Mucosa of rectum (tissue), 2 donors: ENCODE measurements around the gene NOG.
A peak's percentile ranks its signal among the peaks of the same experiment; 100 is the strongest.

Experiments used
- H3K27ac ChIP-seq, 2 donors: one replicate each; pipeline ENCODE4 v1.7.0; 2013; ENCODE audit warnings: inconsistent platforms in 2 of 2, low read depth in 2 of 2, low read length in 2 of 2
- H3K27me3 ChIP-seq, 2 donors: one replicate each; pipeline ENCODE4 v1.7.0; 2013; ENCODE audit warnings: low read length in 2 of 2; ENCODE audit not compliant: control insufficient read depth in 2 of 2, insufficient read depth in 2 of 2
- H3K36me3 ChIP-seq, 2 donors: one replicate each; pipeline ENCODE4 v1.7.0; 2013; ENCODE audit warnings: low read length in 2 of 2; ENCODE audit not compliant: control insufficient read depth in 2 of 2, insufficient read depth in 2 of 2
- H3K4me1 ChIP-seq, 2 donors: one replicate each; pipeline ENCODE4 v1.7.0; 2013; ENCODE audit warnings: low read length in 2 of 2, mild to moderate bottlenecking in 1 of 2; ENCODE audit not compliant: control insufficient read depth in 2 of 2, insufficient read depth in 2 of 2
- H3K4me3 ChIP-seq, 2 donors: one replicate each; pipeline ENCODE4 v1.7.0; 2013; ENCODE audit warnings: low read length in 2 of 2
- H3K9ac ChIP-seq, 2 donors: one replicate each; pipeline ENCODE4 v1.7.0; 2013; ENCODE audit warnings: low read length in 2 of 2, low read depth in 1 of 2, mild to moderate bottlenecking in 1 of 2
- H3K9me3 ChIP-seq, 2 donors: one replicate each; pipeline ENCODE4 v1.7.0; 2013; ENCODE audit warnings: low read length in 2 of 2; ENCODE audit not compliant: control insufficient read depth in 2 of 2
- donor health status: healthy.
- donor health status: Normal muscosa, but diverticular disease.

Gene NOG

DNA sequence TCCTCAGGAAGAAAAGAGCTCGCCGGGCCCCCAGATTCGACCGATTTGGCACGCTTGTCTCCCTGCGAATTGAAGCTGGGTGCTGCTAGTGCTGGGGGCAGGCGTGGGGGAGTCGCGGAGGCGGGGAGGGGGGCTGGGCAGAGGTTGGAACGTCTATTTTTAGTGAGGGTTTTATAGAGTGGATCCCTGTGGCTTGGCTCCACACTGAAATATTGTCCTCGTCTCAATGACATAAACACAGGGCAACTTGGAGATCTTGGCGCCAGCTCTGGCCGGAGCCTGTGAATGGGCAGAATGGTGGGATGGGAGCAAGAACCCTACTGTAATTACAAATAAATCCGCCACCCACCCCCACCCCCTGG, 15.7 kb upstream of the NOG start:
- Histone ChIP-seq H3K27me3 (peaks cover 7 to 8% of the 10 kb centered on the region in 2 donors), H3K4me3 (no peak overlapping the region), H3K27ac (no peak overlapping the region), H3K4me1 (peaks cover 0 to 3% of the 10 kb centered on the region in 2 donors), H3K36me3 (no peaks in the 10 kb centered on the region), H3K9me3 (no peaks in the 10 kb centered on the region), H3K9ac (no peak overlapping the region)

DNA sequence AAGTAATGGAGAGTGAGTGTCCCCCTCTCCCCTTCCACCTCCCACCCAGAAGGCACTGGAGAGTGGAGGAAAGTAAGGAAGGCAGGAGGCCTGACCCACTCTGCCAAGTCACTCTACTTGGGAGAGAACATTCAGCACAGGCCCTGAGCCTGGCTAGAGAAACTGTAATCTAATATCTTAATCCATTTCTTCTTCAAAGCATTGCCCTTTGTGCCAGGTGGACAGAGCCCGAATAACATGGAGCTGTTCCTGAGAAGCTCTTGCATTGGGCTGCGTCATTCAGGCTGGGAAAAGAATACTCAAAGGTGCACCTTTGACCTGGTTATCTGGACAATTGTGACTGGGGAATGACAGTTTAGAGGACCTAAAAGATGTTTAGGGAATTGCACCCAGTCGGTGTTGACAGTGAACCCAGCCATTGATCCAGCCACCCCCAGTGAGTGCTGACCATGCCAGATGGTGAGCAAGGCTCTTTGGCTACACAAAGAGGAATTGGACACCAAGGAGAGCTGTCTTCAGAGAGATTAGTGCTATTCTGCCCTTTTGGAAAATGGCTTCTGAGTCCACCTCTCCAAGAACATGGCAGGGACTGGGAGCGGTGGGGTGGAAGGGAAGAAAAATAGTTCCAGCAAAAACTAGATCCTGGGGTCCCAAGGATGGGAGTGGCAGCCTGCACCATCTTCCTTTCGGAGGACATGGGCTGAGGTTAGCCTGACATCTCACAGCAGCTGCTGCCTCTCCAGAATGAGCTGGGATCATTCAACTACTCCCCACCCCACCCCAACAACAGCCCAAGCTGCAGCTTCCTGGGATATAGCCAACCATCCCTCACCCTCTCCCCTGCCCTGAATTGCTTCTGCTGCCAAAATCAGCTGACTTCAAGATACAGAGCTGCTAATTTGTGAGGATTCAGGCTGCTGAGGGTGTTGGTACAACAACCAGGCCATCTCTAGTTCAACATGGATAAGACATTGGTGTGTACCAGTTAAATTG, 11.6 kb upstream of the NOG start:
- H3K27ac ChIP-seq: no peak overlapping the region
- H3K9me3 ChIP-seq: no peaks in the 10 kb centered on the region
- H3K4me3 ChIP-seq: no peak overlapping the region
- H3K9ac ChIP-seq: no peak overlapping the region
- H3K36me3 ChIP-seq: no peaks in the 10 kb centered on the region
- H3K27me3 ChIP-seq: peaks cover 5 to 8% of the 10 kb centered on the region in 2 donors
- H3K4me1 ChIP-seq: peaks cover 0 to 3% of the 10 kb centered on the region in 2 donors

GRCh38 chr17:56583772-56584171, 9.7 kb upstream of the NOG start:
- Histone ChIP-seq H3K4me1 (no peaks in the 10 kb centered on the region), H3K36me3 (no peaks in the 10 kb centered on the region), H3K9ac (no peak overlapping the region), H3K27ac (no peak overlapping the region), H3K27me3 (peaks cover 3 to 15% of the 10 kb centered on the region in 2 donors), H3K9me3 (no peaks in the 10 kb centered on the region), H3K4me3 (no peak overlapping the region)

GRCh38 chr17:56587298-56587697, 6.2 kb upstream of the NOG start:
- Histone ChIP-seq H3K4me1 (no peaks in the 10 kb centered on the region), H3K9me3 (no peaks in the 10 kb centered on the region), H3K27me3 (peaks cover 18 to 35% of the 10 kb centered on the region in 2 donors), H3K27ac (no peak overlapping the region), H3K9ac (no peak overlapping the region), H3K36me3 (no peaks in the 10 kb centered on the region), H3K4me3 (no peak overlapping the region)

GRCh38 chr17:56592487-56593085, 913 bp upstream of the NOG start:
- peaks cover 36 to 50% of the 10 kb centered on the region in 2 donors for H3K27me3 ChIP-seq
- peaks cover 9% of the 10 kb centered on the region in 2 donors for H3K4me1 ChIP-seq
- H3K9ac ChIP-seq: no peak overlapping the region
- no peaks in the 10 kb centered on the region for H3K9me3 ChIP-seq
- peak overlapping the region; percentile 47 to 65 for H3K4me3 ChIP-seq
- no peaks in the 10 kb centered on the region for H3K36me3 ChIP-seq
- H3K27ac ChIP-seq: no peak overlapping the region

- Histone ChIP-seq H3K9me3 (no peaks in the 10 kb centered on the region), H3K27ac (no peak overlapping the region), H3K4me1 (peaks cover 9 to 12% of the 10 kb centered on the region in 2 donors), H3K4me3 (peak overlapping the region; percentile 47 to 65), H3K9ac (no peak overlapping the region), H3K36me3 (no peaks in the 10 kb centered on the region), H3K27me3 (peaks cover 39 to 53% of the 10 kb centered on the region in 2 donors)
These were observed 333 bp upstream of the NOG start for GRCh38 chr17:56593086-56593645.

DNA sequence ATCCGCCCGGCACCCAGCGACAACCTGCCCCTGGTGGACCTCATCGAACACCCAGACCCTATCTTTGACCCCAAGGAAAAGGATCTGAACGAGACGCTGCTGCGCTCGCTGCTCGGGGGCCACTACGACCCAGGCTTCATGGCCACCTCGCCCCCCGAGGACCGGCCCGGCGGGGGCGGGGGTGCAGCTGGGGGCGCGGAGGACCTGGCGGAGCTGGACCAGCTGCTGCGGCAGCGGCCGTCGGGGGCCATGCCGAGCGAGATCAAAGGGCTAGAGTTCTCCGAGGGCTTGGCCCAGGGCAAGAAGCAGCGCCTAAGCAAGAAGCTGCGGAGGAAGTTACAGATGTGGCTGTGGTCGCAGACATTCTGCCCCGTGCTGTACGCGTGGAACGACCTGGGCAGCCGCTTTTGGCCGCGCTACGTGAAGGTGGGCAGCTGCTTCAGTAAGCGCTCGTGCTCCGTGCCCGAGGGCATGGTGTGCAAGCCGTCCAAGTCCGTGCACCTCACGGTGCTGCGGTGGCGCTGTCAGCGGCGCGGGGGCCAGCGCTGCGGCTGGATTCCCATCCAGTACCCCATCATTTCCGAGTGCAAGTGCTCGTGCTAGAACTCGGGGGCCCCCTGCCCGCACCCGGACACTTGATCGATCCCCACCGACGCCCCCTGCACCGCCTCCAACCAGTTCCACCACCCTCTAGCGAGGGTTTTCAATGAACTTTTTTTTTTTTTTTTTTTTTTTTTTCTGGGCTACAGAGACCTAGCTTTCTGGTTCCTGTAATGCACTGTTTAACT, 1.0 kb downstream of the NOG start:
- Histone ChIP-seq H3K9me3 (no peaks in the 10 kb centered on the region), H3K27me3 (peaks cover 39 to 57% of the 10 kb centered on the region in 2 donors), H3K9ac (no peak overlapping the region), H3K27ac (no peak overlapping the region), H3K4me3 (peak overlapping the region; percentile 33 to 41), H3K4me1 (peaks cover 9 to 12% of the 10 kb centered on the region in 2 donors), H3K36me3 (no peaks in the 10 kb centered on the region)

DNA sequence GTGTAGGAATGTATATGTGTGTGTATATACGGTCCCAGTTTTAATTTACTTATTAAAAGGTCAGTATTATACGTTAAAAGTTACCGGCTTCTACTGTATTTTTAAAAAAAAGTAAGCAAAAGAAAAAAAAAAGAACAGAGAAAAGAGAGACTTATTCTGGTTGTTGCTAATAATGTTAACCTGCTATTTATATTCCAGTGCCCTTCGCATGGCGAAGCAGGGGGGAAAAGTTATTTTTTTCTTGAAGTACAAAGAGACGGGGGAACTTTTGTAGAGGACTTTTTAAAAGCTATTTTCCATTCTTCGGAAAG, 1.6 kb downstream of the NOG start:
- Histone ChIP-seq H3K4me1 (peaks cover 9 to 12% of the 10 kb centered on the region in 2 donors), H3K27me3 (peaks cover 37 to 52% of the 10 kb centered on the region in 2 donors), H3K36me3 (no peaks in the 10 kb centered on the region), H3K9me3 (no peaks in the 10 kb centered on the region), H3K27ac (no peak overlapping the region), H3K4me3 (no peak overlapping the region), H3K9ac (no peak overlapping the region)

GRCh38 chr17:56595831-56596690, 2.6 kb downstream of the NOG start:
- H3K4me1 ChIP-seq: peaks cover 9 to 12% of the 10 kb centered on the region in 2 donors
- no peaks in the 10 kb centered on the region for H3K9me3 ChIP-seq
- peaks cover 37 to 49% of the 10 kb centered on the region in 2 donors for H3K27me3 ChIP-seq
- H3K36me3 ChIP-seq: no peaks in the 10 kb centered on the region
- H3K9ac ChIP-seq: no peak overlapping the region
- no peak overlapping the region for H3K27ac ChIP-seq
- peak overlapping the region in 1 of 2 donors; percentile 31 for H3K4me3 ChIP-seq
